CD4-positive, alpha-beta T cell (primary cell): ENCODE results near the gene ALAS1. TPM values are rescaled to one million over a fixed set of nuclear protein-coding genes. Genes with fewer than 3 reads are reported as not detected.

Experiments
- ATAC-seq: fragments of 200-7000 bp; cut with Tn5 transposase; one replicate; pipeline ENCODE4 v1.10.0; 2022; ENCODE audit warnings: mild to moderate bottlenecking; ENCODE audit not compliant: poor library complexity
- CTCF ChIA-PET: fragments of 350-600 bp; sonication (Branson Sonifier 250); formaldehyde crosslinking; loops from one replicate; lab custom pipeline; 2021; ENCODE audit warnings: antibody characterized with exemption, inconsistent platforms; lab: Charles Lee
- POLR2A ChIA-PET: fragments of 350-600 bp; sonication (Branson Sonifier 250); formaldehyde crosslinking; loops from one replicate; lab custom pipeline; 2021; ENCODE audit warnings: antibody characterized with exemption, inconsistent platforms; lab: Charles Lee
- DNase-seq, 14 experiments: peaks; one replicate each; pipeline ENCODE4 v3.0.0-alpha.2; 2013 to 2020; ENCODE audit warnings: mixed read lengths in 2 of 14
- H3K27ac ChIP-seq, 2 donors: one replicate each; pipeline versions ENCODE4 v1.5.1 to v1.7.0; 2013; ENCODE audit warnings: low read length in 2 of 2, low read depth in 1 of 2, mild to moderate bottlenecking in 1 of 2
- H3K27me3 ChIP-seq, 2 experiments: 1 replicate in 1 of 2; 2 replicates in 1 of 2; pipeline versions ENCODE4 v1.6.1 to v1.7.0; 2013; ENCODE audit warnings: low read length in 2 of 2, control low read depth in 1 of 2, mild to moderate bottlenecking in 1 of 2, moderate library complexity in 1 of 2; ENCODE audit not compliant: insufficient read depth in 2 of 2, control insufficient read depth in 1 of 2
- H3K36me3 ChIP-seq: one replicate; pipeline ENCODE4 v1.6.1; 2013; ENCODE audit warnings: low read length, control low read depth; ENCODE audit not compliant: insufficient read depth
- H3K4me1 ChIP-seq: one replicate; pipeline ENCODE4 v1.6.1; 2013; ENCODE audit warnings: low read length, control low read depth; ENCODE audit not compliant: insufficient read depth
- H3K4me3 ChIP-seq: one replicate; pipeline ENCODE4 v1.5.1; 2013; ENCODE audit warnings: mild to moderate bottlenecking, low read length, moderate library complexity
- H3K9me3 ChIP-seq, 2 experiments: 1 replicate in 1 of 2; 2 replicates in 1 of 2; pipeline versions ENCODE4 v1.6.1 to v1.7.0; 2013; ENCODE audit warnings: low read length in 2 of 2, mild to moderate bottlenecking in 2 of 2, control low read depth in 1 of 2, moderate library complexity in 1 of 2; ENCODE audit not compliant: control insufficient read depth in 1 of 2, insufficient read depth in 1 of 2
- H3K27ac Mint-ChIP-seq: one replicate; pipeline ENCODE4 v1.8.0; 2020; ENCODE audit warnings: mixed read lengths
- H3K27me3 Mint-ChIP-seq: one replicate; pipeline ENCODE4 v1.8.0; 2021; ENCODE audit warnings: mixed read lengths
- H3K36me3 Mint-ChIP-seq: one replicate; pipeline ENCODE4 v1.8.0; 2021; ENCODE audit warnings: low read depth, mixed read lengths
- H3K4me1 Mint-ChIP-seq: one replicate; pipeline ENCODE4 v1.8.0; 2021; ENCODE audit warnings: low read depth, mixed read lengths
- H3K4me3 Mint-ChIP-seq: one replicate; pipeline ENCODE4 v1.8.0; 2020; ENCODE audit warnings: mild to moderate bottlenecking, mixed read lengths
- H3K9me3 Mint-ChIP-seq: one replicate; pipeline ENCODE4 v1.8.0; 2020; ENCODE audit warnings: mixed read lengths
- CTCF ChIP-seq: fragments of 200-600 bp; IDR thresholded peaks from one replicate; pipeline ENCODE4 v1.8.0; 2022; ENCODE audit warnings: antibody characterized with exemption, mild to moderate bottlenecking
- intact Hi-C, 2 experiments: fragments of 100-400 bp; cut with DNase I in 1 of 2; cut with micrococcal nuclease in 1 of 2; formaldehyde crosslinking; loops; one replicate each; pipeline versions ENCODE4 v1.15.1 to v1.9.0; 2023 to 2025; cut with DNase I, micrococcal nuclease
- polyA plus RNA-seq, 2 donors: library from polyadenylated mRNA; unstranded; fragments of 120-200 nt; gene quantifications; one replicate each; pipeline ENCODE4 v1.2.1, GENCODE V29; 2013
- total RNA-seq, 174 experiments: library from RNA in 2 of 174; stranded (reverse) in 2 of 174; gene quantifications; one replicate each; pipeline ENCODE4 v1.2.3 and lab custom pipeline; 2021 to 2026

The ALAS1 gene
- total RNA-seq (1 to 10 TPM; 6.0 to 7.0 TPM), total RNA-seq (lab: John Stamatoyannopoulos, UW) (9.0 to 96.3 (median 32.4) reads per million in 172 experiments)
- 19.4 TPM for polyA plus RNA-seq (2013, experiment 1 of 2)
- polyA plus RNA-seq (2013, experiment 2 of 2): 23.5 TPM

- peak; percentile 87 to 97 (median 94) for DNase-seq
- H3K27me3 Mint-ChIP-seq: no peaks in the 10 kb centered on the region
- Histone ChIP-seq H3K27me3 (no peaks in the 10 kb centered on the region), H3K27ac (peak within 1 kb of the TSS; percentile 70 to 73), H3K4me1 (peaks cover 50% of the 10 kb centered on the region), H3K4me3 (peak within 1 kb of the TSS; percentile 90), H3K9me3 (no peaks in the 10 kb centered on the region), H3K36me3 (peaks cover 16% of the 10 kb centered on the region)
- no peak for TF ChIP-seq CTCF
- H3K36me3 Mint-ChIP-seq: peaks cover 43% of the 10 kb centered on the region
- ATAC-seq: peak; percentile 98
- intact Hi-C loops: loop anchor here in 1 of 2 experiments (2.0 to 10.0 kb wide), 4 partner anchors 43 to 337 kb away; partner anchors contain the start of genes DUSP7, NT5DC2, POC1A and UQCC5
- H3K9me3 Mint-ChIP-seq: no peaks in the 10 kb centered on the region
- H3K27ac Mint-ChIP-seq: peak within 1 kb of the TSS; percentile 92
- H3K4me3 Mint-ChIP-seq: peak within 1 kb of the TSS; percentile 98
- ChIA-PET POLR2A (interaction anchor here (0.9 to 2.4 kb wide), 5 partner anchors 22 to 141 kb away, joined by 4 to 9 read pairs (median 6); partner anchors contain the start of genes DUSP7 and POC1A), CTCF (no interaction called here)
- H3K4me1 Mint-ChIP-seq: peaks cover 51% of the 10 kb centered on the region
Measured at GRCh38 chr3:52197842-52198625, at the start of gene ALAS1. TSS of gene ALAS1 (plus strand) at chr3:52198160. CDS start at chr3:52199242, 1,082 bp downstream.

- no peaks in the 10 kb centered on the region for H3K9me3 Mint-ChIP-seq
- Histone ChIP-seq H3K27ac (no peak overlapping the region), H3K9me3 (no peaks in the 10 kb centered on the region), H3K4me3 (no peak overlapping the region), H3K27me3 (no peaks in the 10 kb centered on the region), H3K36me3 (no peaks in the 10 kb centered on the region), H3K4me1 (peaks cover 14% of the 10 kb centered on the region)
- H3K27ac Mint-ChIP-seq: no peak overlapping the region
- CTCF ChIA-PET: no interaction called here
- intact Hi-C loops: loop anchor here in 1 of 2 experiments (10.0 kb wide), 1 partner anchor 644 kb away; the partner anchor contains the start of gene DCAF1
- TF ChIP-seq CTCF: no peak
- DNase-seq (no peak), ATAC-seq (no peak)
- no peaks in the 10 kb centered on the region for H3K36me3 Mint-ChIP-seq
- no peaks in the 10 kb centered on the region for H3K27me3 Mint-ChIP-seq
- peaks cover 6% of the 10 kb centered on the region for H3K4me1 Mint-ChIP-seq
- POLR2A ChIA-PET: no interaction called here
- no peak overlapping the region for H3K4me3 Mint-ChIP-seq
Measured at GRCh38 chr3:52149021-52149420, 48.9 kb upstream of the ALAS1 start.

GRCh38 chr3:52149726-52150125 is 48.2 kb upstream of the ALAS1 start:
- H3K4me1 Mint-ChIP-seq: peaks cover 5% of the 10 kb centered on the region
- intact Hi-C loops: loop anchor here in 1 of 2 experiments (5.0 to 10.0 kb wide), 4 partner anchors 308 to 1782 kb away; partner anchors contain the start of genes DCAF1, NISCH and RBM15B
- DNase-seq (no peak), ATAC-seq (no peak)
- Histone ChIP-seq H3K4me1 (peaks cover 9% of the 10 kb centered on the region), H3K36me3 (no peaks in the 10 kb centered on the region), H3K27ac (no peak overlapping the region), H3K27me3 (no peaks in the 10 kb centered on the region), H3K4me3 (no peak overlapping the region), H3K9me3 (no peaks in the 10 kb centered on the region)
- no peaks in the 10 kb centered on the region for H3K27me3 Mint-ChIP-seq
- H3K9me3 Mint-ChIP-seq: no peaks in the 10 kb centered on the region
- POLR2A ChIA-PET: no interaction called here
- H3K36me3 Mint-ChIP-seq: no peaks in the 10 kb centered on the region
- H3K4me3 Mint-ChIP-seq: no peak overlapping the region
- no peak overlapping the region for H3K27ac Mint-ChIP-seq
- CTCF ChIA-PET: no interaction called here
- no peak for TF ChIP-seq CTCF
